Measurements from ENCODE around the gene ADGRV1. TPM values are rescaled to one million over a fixed set of nuclear protein-coding genes. Genes with fewer than 3 reads are reported as not detected.

The ADGRV1 gene
- total and polyA plus RNA-seq, 2 donors (not counting 3 experiments of a cell fraction or from before 2014, with no cell fraction given) = 0.11 to 0.55 TPM

- intact Hi-C loops (cut with micrococcal nuclease) = no loop called here
- CTCF ChIA-PET = interaction anchor here (1.2 kb wide), 1 partner anchor 235 kb away, joined by 3 read pairs; no protein-coding TSS in a partner anchor
Observed at GRCh38 chr5:90549223-90549622, 9.4 kb upstream of the ADGRV1 start.

More at GRCh38 chr5:90549223-90549622, 9.4 kb upstream of the ADGRV1 start:
- no peaks in the 10 kb centered on the region for H3K9me3 ChIP-seq (replicated peaks; ENCODE audit: control insufficient read depth, insufficient read depth, low read length)
- H3K27ac ChIP-seq (ENCODE audit: insufficient read depth, low read depth, low read length) = no peak overlapping the region
- TF ChIP-seq JUN (IDR thresholded peaks at IDR 0.05; ENCODE audit: borderline replicate concordance, insufficient read depth, insufficient read length, low read depth) (no peak), MAX (IDR thresholded peaks at IDR 0.05; ENCODE audit: insufficient read depth, insufficient read length) (no peak), EZH2 (IDR thresholded peaks at IDR 0.05; ENCODE audit: borderline replicate concordance, low read depth, low read length, severe bottlenecking) (no peak), GATA2 (IDR thresholded peaks at IDR 0.05; ENCODE audit: insufficient read depth, insufficient read length, low read depth, low read length) (no peak), POLR2A (IDR thresholded peaks at IDR 0.05; ENCODE audit: low read depth, low read length) (no peak), FOS (IDR thresholded peaks at IDR 0.05; ENCODE audit: borderline replicate concordance, insufficient read depth, low read length) (no peak), POLR2AphosphoS5 (IDR thresholded peaks at IDR 0.05; ENCODE audit: insufficient read depth, low read depth, low read length) (no peak), MYC (IDR thresholded peaks at IDR 0.05; ENCODE audit: low read depth, low read length) (no peak), CTCF (IDR thresholded peaks at IDR 0.05; ENCODE audit: extremely low read depth in 1 of 2, insufficient read depth in 1 of 2, low read depth in 1 of 2, low read length in 2 of 2) (no peak)
- dilution Hi-C loops (cut with MboI; ENCODE audit: extremely low pct_ligation_motif_present, low sequenced_read_pairs) = no loop called here
- no peak overlapping the region for H3K4me3 ChIP-seq (replicated peaks in 1 of 3; ENCODE audit: insufficient read depth in 1 of 3, low read depth in 1 of 3, low read length in 3 of 3)
- no peaks in the 10 kb centered on the region for H3K79me2 ChIP-seq (ENCODE audit: control insufficient read depth, insufficient read depth, low read length)
- DNase-seq (ENCODE audit: low read depth, low spot score) (no peak), FAIRE-seq (no peak)
- no peaks in the 10 kb centered on the region for H4K20me1 ChIP-seq (replicated peaks; ENCODE audit: control insufficient read depth, extremely low read depth, insufficient read depth, low read length)
- H3K4me2 ChIP-seq (ENCODE audit: insufficient read depth, low read length) = no peak overlapping the region
- no TSS peak for BruUV-seq (replicated peaks)
- H3K9ac ChIP-seq (replicated peaks; ENCODE audit: extremely low read depth, insufficient read depth, low read length) = no peak overlapping the region
- H3K9me1 ChIP-seq (replicated peaks; ENCODE audit: control insufficient read depth, extremely low read depth, insufficient read depth, low read length) = no peaks in the 10 kb centered on the region
- no peak overlapping the region for H2AFZ ChIP-seq (ENCODE audit: low read depth, low read length)
- H3K36me3 ChIP-seq (ENCODE audit: control insufficient read depth in 2 of 2, extremely low read depth in 1 of 2, insufficient read depth in 2 of 2, low read length in 2 of 2) = no peaks in the 10 kb centered on the region
- peaks cover 16 to 27% of the 10 kb centered on the region in 2 experiments for H3K27me3 ChIP-seq (ENCODE audit: control insufficient read depth in 2 of 2, insufficient read depth in 2 of 2, low read length in 2 of 2)
- POLR2A ChIA-PET = no interaction called here
- no peaks in the 10 kb centered on the region for H3K4me1 ChIP-seq (ENCODE audit: control insufficient read depth, extremely low read depth, insufficient read depth, low read length)
